GM12878 (cell line): ENCODE measurements around the gene SIM2. TPM values are rescaled to one million over a fixed set of nuclear protein-coding genes. Genes with fewer than 3 reads are reported as not detected.

Experiments used
- ATAC-seq: fragments of 200-7000 bp; cut with Tn5 transposase; 3 replicates; pipeline ENCODE4 v1.9.1; 2020; ENCODE audit warnings: mild to moderate bottlenecking, moderate library complexity
- BruUV-seq: library from RNA; stranded (reverse); fragments of 400-500 nt; replicated peaks from 2 replicates; lab custom pipeline; 2021; lab: Mats Ljungman, UMichigan
- CTCF ChIA-PET: fragments of 300-600 bp; sonication (Branson Sonifier 250); formaldehyde crosslinking; extraction: SDS; loops from one replicate; lab custom pipeline; 2021; ENCODE audit warnings: inconsistent platforms; lab: Yijun Ruan, JAX
- POLR2A ChIA-PET: fragments of 350-600 bp; formaldehyde crosslinking; extraction: SDS; loops from one replicate; lab custom pipeline; 2021; ENCODE audit warnings: inconsistent platforms; lab: Charles Lee
- RAD21 ChIA-PET: fragments of 300-600 bp; sonication (Branson Sonifier 250); formaldehyde crosslinking; loops from one replicate; lab custom pipeline; 2023; ENCODE audit warnings: antibody characterized with exemption; ENCODE audit not compliant: unreplicated experiment; lab: Charles Lee
- SMC1A ChIA-PET: fragments of 300-600 bp; sonication (Branson Sonifier 250); formaldehyde crosslinking; loops from one replicate; lab custom pipeline; 2023; ENCODE audit not compliant: unreplicated experiment, uncharacterized antibody; lab: Charles Lee
- DNase-seq: peaks from one replicate; pipeline ENCODE4 v3.0.0-alpha.2; 2011; ENCODE audit warnings: low read depth, low spot score
- FAIRE-seq: peaks from 3 replicates; lab custom pipeline; 2011; peaks lifted over from hg19 to GRCh38; lab: Jason Lieb, UNC
- H2AFZ ChIP-seq: 2 replicates; pipeline ENCODE4 v1.6.0; 2011; ENCODE audit warnings: low read depth, low read length, control low read depth; ENCODE audit not compliant: control insufficient read depth
- H3K27ac ChIP-seq: 2 replicates; pipeline ENCODE4 v1.5.1; 2011; ENCODE audit warnings: control low read depth; ENCODE audit not compliant: control insufficient read depth, insufficient read depth
- H3K27me3 ChIP-seq, 2 experiments: replicated peaks in 1 of 2; 2 replicates each; pipeline versions ENCODE4 v1.6.0 to v1.6.1; 2011; ENCODE audit warnings: low read length in 1 of 2; ENCODE audit not compliant: control insufficient read depth in 2 of 2, insufficient read depth in 2 of 2
- H3K36me3 ChIP-seq, 2 experiments: 2 replicates each; pipeline ENCODE4 v1.5.1; 2011; ENCODE audit warnings: low read length in 1 of 2; ENCODE audit not compliant: control insufficient read depth in 2 of 2, insufficient read depth in 2 of 2
- H3K4me1 ChIP-seq: 2 replicates; pipeline ENCODE4 v1.6.1; 2011; ENCODE audit warnings: mild to moderate bottlenecking, low read length, moderate library complexity, mixed read lengths; ENCODE audit not compliant: control insufficient read depth, insufficient read depth
- H3K4me2 ChIP-seq: 2 replicates; pipeline ENCODE4 v1.6.0; 2011; ENCODE audit warnings: control low read depth; ENCODE audit not compliant: control insufficient read depth, insufficient read depth
- H3K4me3 ChIP-seq: fragments of 200-600 bp; sonication (generic); 2 replicates; pipeline ENCODE4 v1.5.1; 2016
- H3K79me2 ChIP-seq: 2 replicates; pipeline ENCODE4 v1.6.0; 2011; ENCODE audit warnings: low read length; ENCODE audit not compliant: control insufficient read depth, insufficient read depth
- H3K9ac ChIP-seq: 2 replicates; pipeline ENCODE4 v1.8.0; 2011; ENCODE audit warnings: low read length, control low read depth, mixed read lengths; ENCODE audit not compliant: control insufficient read depth, insufficient read depth
- H3K9me3 ChIP-seq: replicated peaks from 3 replicates; pipeline ENCODE4 v1.5.1; 2011; ENCODE audit warnings: mild to moderate bottlenecking, low read length; ENCODE audit not compliant: control insufficient read depth, insufficient read depth
- H4K20me1 ChIP-seq: 2 replicates; pipeline ENCODE4 v1.6.0; 2011; ENCODE audit not compliant: control insufficient read depth, insufficient read depth
- ATF3 ChIP-seq: IDR thresholded peaks from 2 replicates; pipeline ENCODE4 v1.6.1; 2011; ENCODE audit warnings: low read depth, mild to moderate bottlenecking, low read length, moderate library complexity, borderline replicate concordance; ENCODE audit errors: extremely low read depth
- BACH1 ChIP-seq: fragments of 450-650 bp; IDR thresholded peaks from 2 replicates; pipeline ENCODE4 v1.6.1; 2017; ENCODE audit warnings: mild to moderate bottlenecking, borderline replicate concordance
- CBFB ChIP-seq: IDR thresholded peaks from 2 replicates; pipeline ENCODE4 v1.6.1; 2016; ENCODE audit warnings: antibody characterized with exemption, low read depth
- E4F1 ChIP-seq: fragments of 450-650 bp; IDR thresholded peaks from 2 replicates; pipeline ENCODE4 v1.6.1; 2018; ENCODE audit warnings: borderline replicate concordance, mild to moderate bottlenecking; ENCODE audit not compliant: partially characterized antibody
- FOXM1 ChIP-seq: IDR thresholded peaks from 2 replicates; pipeline ENCODE4 v1.6.1; 2012; ENCODE audit warnings: low read depth, mild to moderate bottlenecking, inconsistent platforms, low read length, moderate library complexity
- HSF1 ChIP-seq: fragments of 150-350 bp; IDR thresholded peaks from 2 replicates; pipeline ENCODE4 v1.6.1; 2014; ENCODE audit warnings: mild to moderate bottlenecking, low read depth, low read length
- KAT2A ChIP-seq: conservative IDR thresholded peaks from 2 replicates; pipeline ENCODE4 v1.6.1; 2011; ENCODE audit warnings: low read depth, low read length; ENCODE audit not compliant: control insufficient read depth
- KLF5 ChIP-seq: fragments of 450-650 bp; IDR thresholded peaks from 2 replicates; pipeline ENCODE4 v1.6.1; 2014; ENCODE audit warnings: mild to moderate bottlenecking; ENCODE audit not compliant: partially characterized antibody
- MEF2A ChIP-seq: IDR thresholded peaks from 2 replicates; pipeline ENCODE4 v1.6.1; 2011; ENCODE audit warnings: low read depth, mild to moderate bottlenecking, low read length, moderate library complexity; ENCODE audit not compliant: insufficient read depth
- MEF2B ChIP-seq: fragments of 450-650 bp; IDR thresholded peaks from 2 replicates; pipeline ENCODE4 v1.6.1; 2018; ENCODE audit warnings: mild to moderate bottlenecking, moderate library complexity; ENCODE audit not compliant: partially characterized antibody, poor library complexity, severe bottlenecking
- MXI1 ChIP-seq: fragments of 150-350 bp; IDR thresholded peaks from 2 replicates; pipeline ENCODE4 v1.6.1; 2011; ENCODE audit warnings: low read depth, mild to moderate bottlenecking, inconsistent platforms, low read length, improper control_type of control experiment
- SMC3 ChIP-seq: IDR thresholded peaks from 2 replicates; pipeline ENCODE4 v1.6.1; 2011; ENCODE audit warnings: low read length, improper control_type of control experiment, borderline replicate concordance
- SRF ChIP-seq, 2 experiments: IDR thresholded peaks; 2 replicates each; pipeline ENCODE4 v1.6.1; 2011; ENCODE audit warnings: low read depth in 2 of 2, low read length in 2 of 2, mild to moderate bottlenecking in 1 of 2, moderate library complexity in 1 of 2
- TARDBP ChIP-seq: IDR thresholded peaks from 2 replicates; pipeline ENCODE4 v1.6.1; 2016; ENCODE audit warnings: borderline replicate concordance
- TCF12 ChIP-seq: IDR thresholded peaks from 2 replicates; pipeline ENCODE4 v1.6.1; 2011; ENCODE audit warnings: low read depth, mild to moderate bottlenecking, low read length
- ZBTB40 ChIP-seq: fragments of 450-650 bp; IDR thresholded peaks from 2 replicates; pipeline ENCODE4 v1.6.1; 2016; ENCODE audit warnings: mild to moderate bottlenecking, moderate library complexity, borderline replicate concordance
- WGBS: methylation state at CpG from one replicate; pipeline ENCODE4 v1.1.6; 2016; ENCODE audit warnings: low lambda C conversion rate; ENCODE audit not compliant: insufficient replicate concordance, insufficient coverage; ENCODE audit errors: missing lambda C conversion rate; 5-methylcytosine and 5-hydroxymethylcytosine counted together
- in situ Hi-C: fragments of 300-500 bp; cut with MboI; formaldehyde crosslinking; loops from 9 replicates; pipeline ENCODE4 v1.14.3; 2018; ENCODE audit warnings: mixed read lengths
- intact Hi-C: fragments of 100-400 bp; cut with micrococcal nuclease; formaldehyde crosslinking; loops from one replicate; pipeline ENCODE4 v1.14.2; 2022; ENCODE audit not compliant: unreplicated experiment
- polyA plus RNA-seq, 11 experiments: library from polyadenylated mRNA; depleted of rRNA in 4 of 11; unstranded in 6 of 11; stranded (reverse) in 5 of 11; fragments of >200 nt; fragmentation: Nextera tagmentation in 4 of 11; fragmentation: Illumina TruSeq in 1 of 11; extraction: Ambion mirVana in 4 of 11; extraction: Trizol in 1 of 11; gene quantifications; 1 replicate in 1 of 11; 2 replicates in 10 of 11; pipeline versions ENCODE4 v1.2.1 to v1.2.3, GENCODE V29; 2011 to 2016; ENCODE audit warnings: inconsistent platforms in 2 of 11, missing spikeins in 2 of 11, low read depth in 1 of 11
- total RNA-seq, 4 experiments: library from RNA; depleted of rRNA in 3 of 4; stranded (reverse); fragments of >200 nt in 3 of 4; fragmentation: Illumina TruSeq in 1 of 4; extraction: Trizol in 1 of 4; gene quantifications; 2 replicates each; pipeline versions ENCODE4 v1.2.1 to v1.2.3, GENCODE V29; 2013 to 2021

SIM2 gene
- total and polyA plus RNA-seq, 10 of the 15 experiments (the other 5 are each of a cell fraction or from before 2014, with no cell fraction given), result 0.02 to 0.15 (median 0.05) TPM; not detected in 7

- H3K36me3 ChIP-seq, result no peaks in the 10 kb centered on the region
- no peak for FAIRE-seq
- peaks cover 0 to 5% of the 10 kb centered on the region in 2 experiments; a peak in 3 of 4 replicates for H3K27me3 ChIP-seq
- no peak overlapping the region for H3K4me2 ChIP-seq
- WGBS, result 20% methylated on average over 9 of the region's 9 CpGs
- no peak overlapping the region for H3K9ac ChIP-seq
- no peaks in the 10 kb centered on the region for H3K9me3 ChIP-seq
- no peak overlapping the region for H3K27ac ChIP-seq
- POLR2A ChIA-PET, result no interaction called here
- no peak for DNase-seq
- H3K4me1 ChIP-seq, result no peaks in the 10 kb centered on the region
- no peak overlapping the region for H2AFZ ChIP-seq
- no peak overlapping the region for H3K4me3 ChIP-seq
- intact Hi-C loops (no loop called here), in situ Hi-C loops (no loop called here)
- CTCF ChIA-PET, result interaction anchor here (0.6 kb wide), 1 partner anchor 271 kb away, joined by 5 read pairs; no protein-coding TSS in a partner anchor
- ATAC-seq, result no peak
- BruUV-seq, result no TSS peak
- no peaks in the 10 kb centered on the region for H4K20me1 ChIP-seq
- RAD21 ChIA-PET, result no interaction called here
- H3K79me2 ChIP-seq, result no peaks in the 10 kb centered on the region
- SMC1A ChIA-PET, result no interaction called here
- TF ChIP-seq SRF (IDR thresholded peaks at IDR 0.05; ENCODE audit: low read depth in 2 of 2, low read length in 2 of 2) (no peak), TCF12 (no peak), SMC3 (no peak), FOXM1 (no peak), HSF1 (no peak), ATF3 (no peak), MEF2B (no peak), KLF5 (no peak), CBFB (no peak), ZBTB40 (no peak), MXI1 (no peak), E4F1 (no peak), TARDBP (no peak), BACH1 (no peak), KAT2A (no peak), MEF2A (no peak)
Measured at GRCh38 chr21:36716836-36717235, 17.9 kb downstream of the SIM2 start.
